SK-N-SH treated with all-trans-retinoic acid at 6 μM for 48 hours (cell line): Measurements from ENCODE around the gene CDCA4.
"Not testable (repeated sequence)": the region's sequence is repeated elsewhere in the genome, so short reads cannot be mapped to it uniquely, and the experiment has no call there.

Experiments
- CREB5 ChIP-seq: fragments of 250-450 bp; sonication (Bioruptor Pico); IDR thresholded peaks from 2 replicates; pipeline ENCODE4 v1.5.1; 2020; ENCODE audit warnings: low read depth, mild to moderate bottlenecking, moderate library complexity
- CSRNP3 ChIP-seq: fragments of 250-450 bp; sonication (Bioruptor Pico); IDR thresholded peaks from 2 replicates; pipeline ENCODE4 v1.5.1; 2021; ENCODE audit warnings: mild to moderate bottlenecking, moderate library complexity
- GLIS3 ChIP-seq: fragments of 250-450 bp; sonication (Bioruptor Pico); IDR thresholded peaks from 2 replicates; pipeline ENCODE4 v1.5.0; 2020; ENCODE audit warnings: mild to moderate bottlenecking, moderate library complexity
- ISL1 ChIP-seq: fragments of 250-450 bp; sonication (Bioruptor Pico); IDR thresholded peaks from 2 replicates; pipeline ENCODE4 v2.1.2; 2022; ENCODE audit warnings: mild to moderate bottlenecking, moderate library complexity
- OSR1 ChIP-seq: fragments of 250-450 bp; sonication (Bioruptor Pico); IDR thresholded peaks from 2 replicates; pipeline ENCODE4 v1.8.0; 2022; ENCODE audit warnings: moderate library complexity, mild to moderate bottlenecking, inconsistent platforms
- POU6F1 ChIP-seq: fragments of 250-450 bp; sonication (Bioruptor Pico); IDR thresholded peaks from 2 replicates; pipeline ENCODE4 v1.8.0; 2021; ENCODE audit warnings: low read depth, mild to moderate bottlenecking, moderate library complexity, borderline replicate concordance
- ZFP30 ChIP-seq: fragments of 450-650 bp; formaldehyde crosslinking; IDR thresholded peaks from 2 replicates; pipeline ENCODE4 v1.5.0; 2022; ENCODE audit warnings: mild to moderate bottlenecking, moderate library complexity
- ZNF70 ChIP-seq: fragments of 450-650 bp; formaldehyde crosslinking; IDR thresholded peaks from 2 replicates; pipeline ENCODE4 v1.5.0; 2020; ENCODE audit warnings: mild to moderate bottlenecking, moderate library complexity

- not testable (repeated sequence) for TF ChIP-seq ZNF70; OSR1 (CRISPR knock-in tag); ISL1 (CRISPR knock-in tag); GLIS3 (CRISPR knock-in tag); CSRNP3; POU6F1; CREB5 (CRISPR knock-in tag); ZFP30 (CRISPR knock-in tag)
Measured at GRCh38 chr14:105033412-105033900, 12.6 kb upstream of the CDCA4 start.
